ENCODE results near the gene SIRPB2. TPM values are rescaled to one million over a fixed set of nuclear protein-coding genes. Genes with fewer than 3 reads are reported as not detected.
A peak's percentile ranks its signal among the peaks of the same experiment; 100 is the strongest.

The SIRPB2 gene
- total RNA-seq, 2 experiments from 2014 or later, result not detected

GRCh38 chr20:1463971-1464570 is 27.1 kb downstream of the SIRPB2 start:
- Histone ChIP-seq H3K4me2 (ENCODE audit: low read length) (no peak overlapping the region; the same call in 1 of the 2 replicates), H3K4me1 (ENCODE audit: insufficient read depth, low read length, poor library complexity, severe bottlenecking) (peaks cover 35% of the 10 kb centered on the region), H3K9me3 (ENCODE audit: low read length) (no peaks in the 10 kb centered on the region), H3K9me2 (ENCODE audit: insufficient read depth, low read length) (no peaks in the 10 kb centered on the region), H3K4me3 (ENCODE audit: low read depth, low read length, poor library complexity, severe bottlenecking) (no peak overlapping the region), H2AFZ (ENCODE audit: low read length) (no peak overlapping the region), H3K36me3 (ENCODE audit: insufficient read depth, low read length) (peaks cover 52% of the 10 kb centered on the region), H3K27ac (ENCODE audit: low read depth, low read length, poor library complexity, severe bottlenecking) (no peak overlapping the region), H3K79me2 (ENCODE audit: insufficient read depth, low read depth, low read length) (peaks cover 33% of the 10 kb centered on the region), H4K20me1 (ENCODE audit: insufficient read depth, low read length) (peaks cover 16% of the 10 kb centered on the region)
- TF ChIP-seq EZH2phosphoT487 (IDR thresholded peaks at IDR 0.05; ENCODE audit: borderline replicate concordance, low read depth, low read length) (no peak), CTCF (conservative IDR thresholded peaks at IDR 0.05; ENCODE audit: low read length) (no peak)
- POLR2A ChIA-PET, result no interaction called here
- DNase-seq (ENCODE audit: low spot score), result no peak
- intact Hi-C loops (cut with micrococcal nuclease; ENCODE audit: unreplicated experiment), result no loop called here
- CTCF ChIA-PET (ENCODE audit: unreplicated experiment), result interaction anchor here (0.7 kb wide), 1 partner anchor 40 kb away, joined by 3 read pairs; no protein-coding TSS in a partner anchor
- BruUV-seq (replicated peaks), result no TSS peak

- CTCF ChIA-PET (ENCODE audit: unreplicated experiment), result no interaction called here
- TF ChIP-seq CTCF (conservative IDR thresholded peaks at IDR 0.05; ENCODE audit: low read length), result no peak
- no peak for TF ChIP-seq EZH2phosphoT487 (IDR thresholded peaks at IDR 0.05; ENCODE audit: borderline replicate concordance, low read depth, low read length)
- Histone ChIP-seq H3K9me3 (ENCODE audit: low read length) (no peaks in the 10 kb centered on the region), H2AFZ (ENCODE audit: low read length) (no peak overlapping the region), H3K4me1 (ENCODE audit: insufficient read depth, low read length, poor library complexity, severe bottlenecking) (peaks cover 35% of the 10 kb centered on the region), H3K27ac (ENCODE audit: low read depth, low read length, poor library complexity, severe bottlenecking) (no peak overlapping the region), H3K79me2 (ENCODE audit: insufficient read depth, low read depth, low read length) (peaks cover 33% of the 10 kb centered on the region), H4K20me1 (ENCODE audit: insufficient read depth, low read length) (peaks cover 16% of the 10 kb centered on the region), H3K9me2 (ENCODE audit: insufficient read depth, low read length) (no peaks in the 10 kb centered on the region), H3K4me2 (ENCODE audit: low read length) (peak overlapping the region; percentile 29), H3K4me3 (ENCODE audit: low read depth, low read length, poor library complexity, severe bottlenecking) (no peak overlapping the region), H3K36me3 (ENCODE audit: insufficient read depth, low read length) (peaks cover 65% of the 10 kb centered on the region)
- POLR2A ChIA-PET, result no interaction called here
- DNase-seq (ENCODE audit: low spot score), result peak; percentile 65
- intact Hi-C loops (cut with micrococcal nuclease; ENCODE audit: unreplicated experiment), result no loop called here
- no TSS peak for BruUV-seq (replicated peaks)
Measured at GRCh38 chr20:1462834-1463233, 28.4 kb downstream of the SIRPB2 start.

GRCh38 chr20:1462001-1462400 is 29.2 kb downstream of the SIRPB2 start:
- POLR2A ChIA-PET, result no interaction called here
- Histone ChIP-seq H3K4me1 (ENCODE audit: insufficient read depth, low read length, poor library complexity, severe bottlenecking) (peaks cover 28% of the 10 kb centered on the region), H3K79me2 (ENCODE audit: insufficient read depth, low read depth, low read length) (peaks cover 33% of the 10 kb centered on the region), H3K36me3 (ENCODE audit: insufficient read depth, low read length) (peaks cover 72% of the 10 kb centered on the region), H3K9me2 (ENCODE audit: insufficient read depth, low read length) (no peaks in the 10 kb centered on the region), H3K27ac (ENCODE audit: low read depth, low read length, poor library complexity, severe bottlenecking) (no peak overlapping the region), H3K4me3 (ENCODE audit: low read depth, low read length, poor library complexity, severe bottlenecking) (no peak overlapping the region), H3K9me3 (ENCODE audit: low read length) (no peaks in the 10 kb centered on the region), H4K20me1 (ENCODE audit: insufficient read depth, low read length) (peaks cover 16% of the 10 kb centered on the region), H3K4me2 (ENCODE audit: low read length) (no peak overlapping the region), H2AFZ (ENCODE audit: low read length) (no peak overlapping the region)
- CTCF ChIA-PET (ENCODE audit: unreplicated experiment), result no interaction called here
- TF ChIP-seq CTCF (conservative IDR thresholded peaks at IDR 0.05; ENCODE audit: low read length) (no peak), EZH2phosphoT487 (IDR thresholded peaks at IDR 0.05; ENCODE audit: borderline replicate concordance, low read depth, low read length) (no peak)
- intact Hi-C loops (cut with micrococcal nuclease; ENCODE audit: unreplicated experiment), result no loop called here
- DNase-seq (ENCODE audit: low spot score), result no peak
- BruUV-seq (replicated peaks), result no TSS peak

Measured in OCI-LY7 (cell line).